Stimulated activated CD8-positive, alpha-beta memory T cell treated with anti-CD3 and anti-CD28 coated beads, Interleukin-15, amount 100 ng/mL, for 1 hour (primary cell): Measurements from ENCODE around the gene POU5F1.
A peak's percentile ranks its signal among the peaks of the same experiment; 100 is the strongest.

ENCODE experiments used
- DNase-seq: peaks from one replicate; pipeline ENCODE4 v3.0.0-alpha.2; 2020; ENCODE audit warnings: low read depth

Gene POU5F1

DNA sequence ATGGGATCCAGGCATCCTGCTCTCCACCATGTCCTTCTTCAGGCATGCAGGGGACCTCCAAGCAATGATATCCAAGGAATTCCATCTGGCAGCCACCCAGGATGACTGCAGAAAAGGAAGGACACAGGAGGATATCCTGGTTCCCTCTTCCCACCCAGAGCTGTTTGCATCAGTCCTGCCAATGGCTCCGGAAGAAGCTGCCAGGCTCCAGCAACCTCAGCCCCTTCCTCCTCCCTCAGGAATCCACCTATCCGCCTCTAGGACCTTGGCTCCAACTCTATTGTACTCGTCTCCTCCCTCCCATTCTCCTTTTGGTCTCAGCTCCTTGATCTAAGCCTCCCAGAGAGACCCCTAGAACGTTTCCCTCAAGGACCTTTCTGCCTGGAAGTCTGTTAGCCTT, 30.9 kb downstream of the POU5F1 start:
- DNase-seq = no peak

DNA sequence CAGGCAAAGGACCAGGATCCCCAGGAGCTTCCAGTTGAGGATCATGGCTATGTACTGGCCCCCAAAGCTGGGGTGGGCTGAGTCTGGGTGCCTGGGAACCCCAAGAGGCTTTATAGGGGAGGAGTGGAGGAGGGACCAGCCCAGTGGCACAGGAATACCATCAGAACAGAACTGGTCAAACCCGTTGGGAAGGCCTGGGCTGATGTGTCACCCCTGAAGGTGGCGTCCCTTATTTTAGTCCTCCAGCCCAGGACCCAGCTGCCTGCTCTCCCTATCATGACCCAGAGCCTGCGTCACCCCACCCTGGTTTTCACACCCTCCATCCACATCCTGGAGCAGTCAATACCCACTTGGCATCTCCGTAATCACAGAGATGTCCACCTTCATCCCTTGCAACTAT, 31.5 kb downstream of the POU5F1 start, which contains the start of gene PSORS1C2:
TSS of gene PSORS1C2 (minus strand) at position 85 of the 400 bp plus-strand sequence. CDS start at position 45, 40 bp downstream.
- no peak for DNase-seq

DNA sequence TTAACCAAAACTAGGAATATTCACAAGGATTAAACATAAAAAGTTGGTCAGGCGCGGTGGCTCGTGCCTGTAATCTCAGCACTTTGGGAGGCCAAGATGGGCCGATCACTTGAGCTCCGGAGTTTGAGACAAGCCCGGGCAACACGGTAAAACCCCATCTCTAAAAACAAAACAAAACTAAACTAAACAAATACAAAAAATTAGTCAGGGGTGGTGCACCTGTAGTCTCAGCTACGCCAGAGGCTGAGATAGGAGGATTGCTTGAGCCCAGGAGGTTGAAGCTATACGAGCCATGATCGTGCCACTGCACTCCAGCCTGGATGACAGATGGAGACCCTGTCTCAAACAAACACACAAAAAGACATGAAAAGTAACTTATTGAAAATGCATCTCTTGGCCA, 34.8 kb downstream of the POU5F1 start:
- no peak for DNase-seq

DNA sequence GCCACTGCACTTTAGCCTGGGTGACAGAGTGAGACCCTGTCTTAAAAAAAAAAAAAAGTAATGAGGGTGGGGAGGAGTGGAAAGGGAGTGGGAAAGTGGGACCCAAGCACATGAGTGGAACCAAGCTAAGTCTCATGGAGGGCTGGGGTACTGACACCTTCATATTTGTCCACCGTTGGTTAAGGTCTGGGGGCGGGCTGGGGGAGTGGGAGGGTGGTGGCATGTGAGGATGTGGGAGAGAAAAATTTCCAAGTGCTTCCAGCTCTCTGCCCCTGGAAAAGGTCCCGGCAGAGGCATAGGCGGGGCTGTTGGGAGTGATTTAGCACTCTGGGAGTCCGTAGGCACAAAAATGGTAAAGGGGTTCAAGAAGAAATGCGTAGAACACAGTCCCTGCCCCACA, 37.7 kb downstream of the POU5F1 start:
- DNase-seq = no peak

DNA sequence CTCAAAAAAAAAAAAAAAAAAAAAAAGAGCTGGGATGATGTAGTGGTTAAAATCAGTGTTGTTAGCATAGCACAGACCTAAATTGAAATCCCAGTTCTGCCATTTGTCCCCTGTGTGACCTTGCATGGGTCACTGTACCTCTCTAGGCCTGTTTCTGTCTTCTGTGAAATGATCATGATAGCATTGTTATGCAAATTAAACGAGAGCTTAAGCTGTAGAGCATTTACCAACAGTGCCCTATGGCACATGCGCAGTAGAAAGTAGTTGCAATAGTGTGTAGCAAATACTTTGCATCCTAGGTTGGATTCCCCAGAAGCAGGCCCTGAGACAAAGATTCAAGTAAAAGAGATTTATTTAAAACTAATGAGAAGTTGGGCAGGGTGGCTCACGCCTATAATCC, 38.9 kb downstream of the POU5F1 start:
- no peak for DNase-seq

DNA sequence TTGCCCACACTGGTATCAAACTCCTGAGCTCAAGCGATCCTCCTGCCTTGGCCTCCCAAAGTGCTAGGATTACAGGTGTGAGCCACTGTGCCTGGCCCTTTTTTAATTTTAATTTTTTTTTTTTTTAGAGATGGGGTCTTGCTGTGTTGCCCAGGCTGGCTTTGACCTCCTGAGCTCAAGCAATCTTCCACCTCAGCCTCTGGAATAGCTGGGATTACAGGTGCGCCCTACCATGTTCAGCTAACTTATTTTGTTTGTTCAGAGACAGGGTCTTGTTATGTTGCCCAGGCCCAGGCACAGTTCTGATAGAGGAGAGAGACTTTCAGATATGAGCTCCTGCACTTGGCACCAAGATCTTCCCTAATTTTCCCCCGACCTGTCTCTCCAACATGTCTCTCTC, 39.7 kb downstream of the POU5F1 start:
- DNase-seq = no peak

DNA sequence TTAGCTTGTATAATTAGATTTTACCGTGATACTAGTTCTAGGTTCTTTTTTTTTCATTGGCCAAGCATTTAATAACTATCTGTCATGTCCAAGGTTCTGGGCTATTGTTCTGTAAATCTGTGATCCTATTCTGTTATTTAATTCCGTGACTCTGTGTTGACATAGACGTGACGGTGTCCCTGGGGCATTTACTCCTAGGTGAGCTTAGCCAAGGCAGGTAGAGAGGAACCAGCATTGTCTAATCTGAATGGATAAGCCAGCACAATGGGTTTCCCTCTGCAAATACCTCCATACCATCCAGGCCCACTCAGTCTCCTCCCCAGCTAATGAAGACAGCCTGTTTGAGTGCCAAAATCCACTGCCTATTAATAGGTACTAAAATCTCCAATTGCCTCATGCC, 41.4 kb downstream of the POU5F1 start:
- DNase-seq = no peak

DNA sequence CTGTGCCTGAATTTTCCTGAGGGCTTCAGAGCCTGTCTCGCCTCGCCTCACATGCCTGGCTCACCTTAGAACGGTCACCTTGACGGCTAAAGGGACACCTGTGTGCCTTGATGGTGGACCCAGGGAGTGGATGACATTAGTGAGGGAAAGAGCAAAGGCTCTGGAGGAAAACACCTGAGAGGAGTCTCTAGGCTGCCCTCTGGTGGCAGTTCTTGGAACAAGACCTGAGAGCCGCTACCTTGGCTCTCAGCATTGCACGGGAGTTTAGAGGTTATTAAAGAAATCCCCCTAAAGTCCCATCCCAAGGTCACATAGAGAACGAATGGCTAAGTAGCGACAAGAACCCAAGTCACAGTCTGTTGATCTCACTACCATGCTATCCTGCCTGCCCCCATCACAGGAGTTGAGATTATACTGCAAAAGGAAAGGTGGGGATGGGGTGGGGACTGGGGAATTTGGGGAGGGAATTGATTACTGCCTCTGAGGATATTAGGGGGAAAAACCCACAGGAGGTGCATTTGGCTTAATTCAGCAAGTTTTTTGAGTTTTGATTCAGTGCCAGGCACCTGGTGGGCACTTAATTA, 42.3 kb downstream of the POU5F1 start:
- peak; percentile 60 for DNase-seq

DNA sequence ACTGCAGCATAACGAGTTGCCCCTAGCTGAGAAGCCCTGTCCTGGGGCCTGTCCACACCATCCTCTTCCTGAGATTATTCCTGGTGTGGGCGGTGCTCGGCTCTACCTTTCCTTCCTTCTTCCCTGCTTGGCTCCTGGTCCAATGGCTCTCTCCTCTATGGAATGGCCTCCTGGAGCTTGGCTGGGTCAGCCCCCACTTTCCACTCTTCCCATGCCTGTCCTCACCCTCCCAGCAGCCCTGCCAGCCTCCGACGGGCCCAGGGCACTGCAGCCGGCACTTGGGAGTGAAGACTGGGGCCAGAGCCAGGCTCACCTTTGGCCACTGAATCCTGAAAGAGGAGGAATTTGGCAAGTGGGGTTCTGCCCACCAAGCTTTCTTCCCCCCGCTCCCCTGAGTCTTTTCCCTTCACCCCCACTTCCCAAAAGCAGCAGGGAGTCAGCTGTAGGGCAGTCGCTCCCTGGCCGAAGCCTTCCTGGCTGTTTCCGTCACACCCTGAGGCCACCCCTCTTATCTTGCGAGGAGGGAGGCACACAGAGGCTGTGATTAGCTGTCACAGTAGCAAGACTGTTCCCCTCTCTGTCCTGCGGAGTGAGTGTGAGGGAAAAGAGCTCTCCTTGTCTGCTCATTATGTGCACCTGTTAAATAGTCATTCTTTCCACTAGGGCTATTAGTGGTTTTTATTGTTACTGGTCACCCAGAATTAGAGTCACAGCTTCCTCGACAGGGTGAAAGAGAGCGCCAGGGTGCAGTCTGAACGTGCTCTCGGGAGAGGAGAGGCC, 43.9 kb downstream of the POU5F1 start:
- no peak for DNase-seq

DNA sequence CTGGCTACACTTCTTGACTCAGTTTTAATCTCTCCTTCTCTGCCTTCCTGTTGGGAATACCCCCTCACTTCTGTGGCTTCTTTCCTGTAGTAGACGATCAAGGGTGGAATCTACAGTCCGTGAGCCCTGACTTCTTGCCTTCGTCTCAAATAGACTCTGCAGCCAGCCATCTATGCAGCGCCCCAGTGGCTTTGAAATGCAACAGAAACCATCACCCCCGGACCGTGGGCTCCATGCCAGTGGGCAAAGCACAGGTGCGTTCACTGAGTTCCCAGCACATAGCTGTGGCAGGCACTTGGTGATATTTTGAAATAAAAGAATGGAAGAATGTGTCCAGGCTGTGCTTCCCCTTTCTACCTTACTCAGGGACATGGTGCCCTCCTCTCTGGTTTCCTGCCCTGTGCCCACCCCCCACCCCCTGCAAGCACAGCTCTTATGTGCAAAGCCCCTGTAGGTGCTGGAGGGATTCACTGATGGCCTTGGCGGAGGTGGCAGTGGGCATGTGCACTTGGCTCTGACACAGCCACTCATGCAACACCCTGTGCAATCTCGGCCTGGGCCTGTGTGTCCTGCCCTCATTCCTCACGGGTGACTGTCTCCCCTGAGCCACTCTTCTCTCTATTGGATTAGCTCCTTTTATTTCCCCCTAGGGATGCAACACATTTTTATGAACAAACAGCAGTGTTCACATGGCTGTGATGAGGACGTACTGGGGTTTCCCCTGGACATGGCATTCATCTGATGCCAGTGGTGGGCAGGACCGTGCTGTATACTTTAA, 44.7 kb downstream of the POU5F1 start:
- no peak for DNase-seq

DNA sequence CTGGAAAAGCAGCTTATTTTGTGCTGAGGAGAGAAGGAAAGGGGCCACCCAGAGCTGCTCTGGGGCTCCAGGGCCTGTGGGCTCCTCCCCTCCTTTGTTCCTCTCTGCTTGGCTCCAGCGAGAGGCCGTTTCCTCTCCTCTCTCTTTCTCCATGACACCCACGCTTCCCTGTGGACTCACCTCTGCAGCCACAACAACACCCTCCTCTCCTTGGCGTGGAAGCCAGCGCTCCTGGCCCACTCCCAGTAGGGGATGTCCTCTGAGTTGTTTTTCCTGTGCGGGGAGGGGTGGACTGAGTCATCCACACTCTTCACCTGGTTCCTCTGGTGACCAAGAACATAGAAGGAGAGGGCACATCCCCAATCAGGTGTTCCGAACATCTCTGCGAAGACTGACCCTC, 45.3 kb downstream of the POU5F1 start:
- no peak for DNase-seq

DNA sequence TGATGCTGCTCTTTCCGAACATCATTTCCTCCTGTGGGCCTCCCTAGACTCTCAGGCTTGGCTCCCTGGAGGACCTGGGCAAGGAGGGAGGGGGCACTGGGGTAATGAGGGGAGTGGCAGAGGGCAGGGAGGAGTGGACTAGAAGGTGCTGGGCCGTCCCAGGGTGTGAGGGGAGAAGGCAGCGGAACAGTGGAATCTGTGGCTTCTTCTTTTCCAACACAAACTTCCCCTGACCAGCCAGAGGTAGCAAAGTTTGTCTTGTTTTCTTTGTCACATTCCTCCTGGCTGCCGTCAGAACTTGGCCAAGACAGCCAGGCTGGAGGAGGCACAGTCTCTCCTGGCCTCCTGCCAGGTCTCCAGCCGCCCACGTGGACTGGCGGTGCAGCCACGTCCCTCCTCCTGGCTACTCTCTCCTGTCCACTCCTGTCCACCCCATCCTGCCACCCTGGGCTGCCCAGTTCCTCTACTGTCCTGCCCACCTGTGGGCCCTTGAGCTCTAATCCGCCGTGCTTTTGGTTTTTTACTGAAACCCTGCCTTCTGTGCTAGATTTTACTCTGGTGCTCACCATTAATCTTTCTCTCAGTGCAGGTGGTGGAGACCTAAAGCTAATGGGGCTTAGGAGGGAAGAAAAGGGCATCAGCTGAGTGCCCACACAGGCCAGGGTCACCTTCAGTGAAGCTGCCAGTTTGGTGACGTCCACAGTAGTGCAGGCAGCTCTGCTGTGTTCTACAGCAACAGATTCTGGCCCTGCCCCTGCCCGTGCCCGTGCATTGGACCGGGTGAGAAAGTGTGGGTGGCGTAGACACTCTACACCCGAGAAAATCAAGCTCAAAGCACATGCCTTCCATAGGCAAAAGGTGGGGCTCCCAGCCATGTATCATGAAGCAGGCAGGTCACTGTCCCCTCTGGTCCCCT, 47.4 kb downstream of the POU5F1 start:
- no peak for DNase-seq

DNA sequence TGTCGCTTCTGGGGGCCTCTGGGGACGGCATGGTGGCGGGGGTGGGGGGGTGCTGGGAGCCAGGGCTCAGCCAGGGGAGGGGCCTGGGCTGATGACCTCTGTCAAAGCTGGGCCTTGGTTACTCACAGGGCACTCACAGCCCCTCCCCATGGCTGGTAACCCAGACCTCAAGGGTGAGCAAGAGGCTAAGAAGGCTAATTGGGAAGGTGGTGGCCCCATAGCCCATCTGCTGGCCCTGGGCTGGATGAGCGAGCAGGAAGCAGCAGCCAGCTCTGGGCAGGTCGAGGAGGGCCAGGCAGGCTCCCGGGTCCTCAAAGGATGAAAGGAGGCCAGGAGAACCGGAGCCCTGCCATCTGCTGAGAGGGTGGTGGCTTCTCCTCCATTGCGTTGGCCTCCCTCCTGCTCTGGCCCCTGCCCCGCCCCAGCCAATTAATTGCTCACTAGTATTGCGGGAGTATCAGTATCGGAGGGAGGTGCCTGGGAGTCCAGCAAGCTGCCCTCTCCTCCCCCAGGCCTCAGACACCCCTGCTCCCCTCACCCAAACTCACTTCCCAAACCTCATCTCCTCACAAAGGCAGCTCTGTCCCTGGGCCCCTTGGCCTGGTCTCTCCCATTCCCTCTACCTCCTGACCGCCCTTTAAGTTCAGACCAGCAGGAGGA, 49.2 kb downstream of the POU5F1 start:
- DNase-seq = no peak

DNA sequence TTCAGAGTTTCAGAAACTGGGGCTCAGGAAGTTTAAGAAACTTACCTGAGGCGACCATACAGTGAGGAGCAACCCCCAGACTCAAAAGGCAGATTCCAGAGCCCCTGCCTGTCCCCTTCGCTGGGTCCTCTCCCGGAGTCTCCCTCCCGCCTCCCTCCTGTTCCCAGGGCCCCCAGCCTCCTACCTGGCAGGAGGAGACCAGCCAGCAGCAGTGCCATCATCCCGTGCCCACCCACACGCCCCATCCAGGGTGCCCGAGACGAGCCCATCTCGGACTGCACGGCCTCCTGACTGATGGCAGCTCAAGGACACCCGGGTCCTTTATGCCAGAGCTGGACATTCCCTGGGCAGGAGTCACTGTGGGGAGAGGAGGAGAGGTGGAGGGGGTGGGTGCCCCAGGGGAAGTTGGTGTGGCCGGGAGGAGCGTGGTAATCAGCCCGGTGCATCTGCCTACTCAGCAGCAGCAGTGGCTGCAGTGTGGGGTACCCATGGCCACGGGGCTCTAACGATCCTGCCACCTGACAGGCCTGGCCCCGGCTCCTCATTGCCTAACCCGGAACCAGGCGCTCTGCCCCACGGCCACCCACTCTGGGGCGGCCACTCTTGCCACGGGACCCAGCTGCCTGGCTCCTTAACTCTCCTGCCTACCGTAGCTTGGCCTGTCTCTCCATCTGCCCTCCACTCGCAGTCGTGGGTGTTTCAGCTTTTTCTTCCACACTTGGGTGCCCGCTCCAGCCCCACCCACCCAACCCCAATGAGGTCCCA, 50.1 kb downstream of the POU5F1 start, which contains the start of gene CDSN:
TSS of gene CDSN (minus strand) at position 296 of the 765 bp plus-strand sequence. CDS start at position 269, 27 bp downstream.
- DNase-seq = no peak

DNA sequence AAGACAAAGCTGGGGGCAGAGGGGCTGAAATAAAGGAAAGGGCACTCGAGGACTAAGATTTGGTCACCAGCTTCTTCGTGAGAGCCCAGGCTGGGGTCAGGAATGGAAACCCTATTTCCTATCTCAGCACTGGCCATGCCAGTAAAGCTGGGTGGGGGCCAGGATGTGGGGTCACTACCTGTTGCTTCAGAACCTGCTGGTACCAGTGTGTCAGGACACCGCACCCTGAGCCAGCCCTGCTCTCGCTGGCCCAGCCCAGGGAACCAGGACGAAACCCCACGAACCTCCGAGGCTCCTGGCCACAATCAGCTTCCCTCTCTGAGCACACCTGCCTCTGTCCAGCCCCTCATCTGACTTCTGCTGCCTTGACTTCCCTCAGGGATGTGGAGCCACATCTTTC, 52.3 kb downstream of the POU5F1 start:
- no peak for DNase-seq

DNA sequence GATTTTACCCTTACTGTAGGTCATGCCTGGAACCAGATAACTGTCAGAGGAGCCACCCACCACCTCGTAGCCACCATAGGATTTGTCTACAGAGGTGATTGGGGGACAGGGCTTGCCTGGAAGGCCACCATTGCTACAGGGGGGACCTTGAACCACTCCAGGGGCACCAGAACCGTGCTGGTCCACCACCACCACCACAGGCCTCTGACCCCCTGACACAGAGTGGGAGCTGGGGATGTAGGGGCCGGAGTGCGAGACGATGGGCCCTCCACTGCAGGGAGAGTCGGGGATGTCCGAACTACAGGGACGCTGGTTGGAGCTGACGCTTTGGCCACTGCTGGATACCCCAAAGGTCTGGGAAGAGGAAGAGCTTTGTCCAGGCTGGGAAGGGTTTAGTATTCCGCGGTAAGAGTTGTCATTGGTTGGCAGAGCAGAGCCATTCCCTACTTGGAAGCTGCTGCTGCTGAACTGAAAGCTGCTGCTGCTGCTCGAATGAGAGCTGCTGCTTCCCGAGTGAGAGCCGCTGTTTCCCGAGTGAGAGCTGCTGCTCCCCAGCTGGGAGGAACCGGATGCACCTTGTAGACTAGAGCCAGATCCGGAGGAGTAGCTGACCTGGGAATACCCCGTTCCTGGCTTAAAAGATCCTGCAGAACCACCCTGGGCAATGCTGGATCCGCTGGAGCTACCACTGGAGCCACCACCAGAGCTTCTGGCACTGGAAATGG, 53.7 kb downstream of the POU5F1 start:
- DNase-seq = no peak

DNA sequence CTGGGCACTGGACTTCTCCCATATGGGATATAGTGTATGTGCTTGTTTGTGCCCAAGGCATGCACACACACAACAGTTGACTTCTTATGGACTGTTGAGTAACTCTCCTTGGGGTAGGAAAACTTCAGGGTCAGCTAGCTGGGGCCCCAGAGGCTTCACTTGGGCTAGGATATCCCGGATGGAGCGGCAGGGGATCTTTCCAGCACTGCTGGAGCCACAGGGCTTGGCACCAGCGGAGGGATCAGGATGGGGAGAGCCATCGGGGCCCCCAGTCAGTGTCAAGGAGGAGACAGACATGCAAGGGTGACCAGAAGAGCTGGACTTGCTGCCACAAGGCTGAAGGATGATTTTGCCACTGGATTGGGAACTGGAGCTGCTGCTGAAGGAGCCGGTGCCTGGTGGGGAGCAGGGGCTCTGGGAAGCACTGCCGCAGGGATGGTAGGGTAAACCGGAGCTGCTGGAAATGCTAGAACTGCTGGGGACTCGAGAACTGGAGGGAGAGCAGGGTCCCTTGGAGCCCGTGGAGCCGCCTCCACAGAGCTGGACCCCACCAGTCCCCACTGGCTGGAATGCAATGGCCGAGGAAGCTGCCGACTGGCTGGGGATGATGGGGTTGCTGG, 54.4 kb downstream of the POU5F1 start:
- no peak for DNase-seq

DNA sequence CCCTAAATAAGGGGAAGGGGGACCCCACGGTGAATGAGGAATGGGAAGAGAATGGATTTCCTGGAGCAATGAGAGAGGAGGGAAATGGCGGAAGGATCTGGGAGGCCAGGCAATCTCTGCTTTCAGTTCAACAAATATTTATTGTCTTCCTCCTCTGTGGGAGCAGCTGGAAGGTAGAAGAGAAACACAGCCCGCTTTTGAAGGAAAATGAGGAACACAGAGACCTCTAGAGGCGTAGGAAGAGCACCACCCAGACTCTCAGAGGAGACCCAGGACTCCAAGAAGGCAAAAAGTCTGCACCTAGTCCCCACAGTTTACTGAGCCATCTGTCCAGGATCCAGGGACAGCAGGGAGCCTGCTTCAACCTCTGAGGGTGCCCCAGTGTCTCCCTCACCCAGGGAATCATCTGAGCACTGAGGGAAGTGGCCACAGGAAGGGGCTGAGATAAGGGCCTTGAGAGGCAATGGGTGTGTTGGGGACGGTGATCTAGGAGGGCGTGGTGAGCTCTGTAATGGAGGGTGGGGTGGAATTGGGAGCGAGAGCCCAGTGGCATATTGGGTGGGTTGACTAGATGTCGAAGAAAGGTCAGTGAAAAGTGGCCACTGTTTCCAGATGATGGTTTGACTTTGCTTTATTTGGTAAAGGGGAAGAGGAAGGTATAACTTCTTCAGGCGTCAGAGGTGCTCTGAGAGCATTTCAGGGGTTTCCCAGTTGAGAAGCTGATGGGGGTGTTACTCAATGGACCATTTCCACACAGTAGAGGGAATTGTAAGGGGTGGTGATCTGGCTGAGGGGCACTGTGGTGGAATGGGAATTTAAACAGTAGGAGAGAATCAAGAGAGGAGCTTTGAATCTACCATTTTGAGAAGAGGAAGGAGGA, 55.3 kb downstream of the POU5F1 start:
- DNase-seq = no peak

DNA sequence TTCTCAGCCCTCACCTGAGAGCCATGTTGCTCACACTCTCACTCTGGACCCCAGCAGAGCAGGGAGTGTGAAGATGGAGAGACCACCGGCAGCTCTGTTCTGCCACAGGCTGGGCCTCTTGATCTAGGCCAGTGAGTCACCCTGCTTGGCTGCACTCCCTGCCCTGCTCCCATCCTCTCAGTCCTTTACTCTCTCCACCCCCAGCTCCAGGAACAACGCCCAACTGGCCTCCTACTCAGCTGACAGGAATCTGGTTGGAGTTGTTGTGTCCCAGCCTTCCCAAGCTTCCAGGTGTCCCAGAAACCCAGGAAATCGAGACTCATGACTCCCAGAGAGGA, 56.0 kb downstream of the POU5F1 start, which contains the start of gene PSORS1C1:
TSS of gene PSORS1C1 (plus strand) at position 260 of the 338 bp plus-strand sequence. CDS start 14,833 bp downstream, outside the sequence.
- no peak for DNase-seq
